Activated naive CD4-positive, alpha-beta T cell treated with anti-CD3 and anti-CD28 coated beads, Interleukin-2, amount 50 U/mL, for 16 hours (primary cell): ENCODE data around the gene P3H3.

Experiments used
- DNase-seq: peaks from one replicate; pipeline ENCODE4 v3.0.0-alpha.2; 2020

The P3H3 gene

DNA sequence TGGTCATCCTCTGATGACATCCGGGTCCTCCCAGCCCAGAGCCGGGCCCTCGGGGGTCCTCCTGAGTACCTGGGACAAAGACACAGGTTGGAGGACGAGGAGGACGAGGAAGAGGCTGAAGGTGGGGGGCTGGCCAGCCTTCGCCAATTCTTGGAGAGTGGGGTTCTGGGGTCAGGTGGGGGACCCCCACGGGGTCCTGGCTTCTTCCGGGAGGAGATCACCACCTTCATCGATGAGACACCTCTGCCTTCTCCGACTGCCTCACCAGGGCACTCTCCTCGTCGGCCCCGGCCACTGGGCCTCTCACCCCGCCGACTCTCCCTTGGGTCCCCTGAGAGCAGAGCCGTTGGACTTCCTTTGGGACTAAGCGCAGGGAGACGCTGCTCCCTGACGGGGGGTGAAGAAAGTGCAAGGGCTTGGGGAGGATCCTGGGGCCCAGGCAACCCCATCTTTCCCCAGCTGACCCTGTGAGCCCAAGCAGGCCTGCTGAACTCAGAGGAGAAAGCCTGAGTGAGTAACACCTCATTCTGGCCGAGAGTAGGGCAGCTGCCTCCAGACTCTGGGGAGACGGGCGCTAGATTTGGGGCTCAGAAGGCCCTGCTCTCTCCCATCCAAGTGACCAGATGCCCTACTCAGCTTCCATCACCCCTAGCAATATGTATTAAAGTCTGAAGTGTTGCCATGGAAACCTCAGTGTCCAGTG, 1.3 kb upstream of the P3H3 start:
- DNase-seq, result no peak

DNA sequence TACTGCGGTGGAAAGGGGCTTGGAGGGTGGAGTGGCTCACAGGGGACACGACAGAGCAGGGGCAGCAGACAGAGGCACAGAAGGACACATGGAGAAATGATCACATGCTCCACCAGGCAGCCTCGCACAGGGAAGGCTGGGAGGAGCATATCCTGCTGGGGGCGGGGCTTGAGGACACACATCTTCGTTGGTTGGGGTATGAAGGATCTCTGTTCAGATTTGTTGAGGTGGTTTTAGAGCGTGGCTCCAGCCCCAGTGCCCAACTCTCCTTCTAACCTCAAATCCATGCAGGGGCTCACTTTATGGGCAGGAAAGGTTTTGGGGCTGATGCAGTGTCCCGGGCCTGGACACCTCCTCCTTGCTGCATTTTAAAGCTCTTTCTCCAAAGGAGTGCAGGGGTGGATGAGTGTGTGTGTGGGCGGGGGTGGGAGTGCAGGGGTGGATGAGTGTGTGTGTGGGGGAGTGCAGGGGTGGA, 733 bp upstream of the P3H3 start:
- peak; percentile 55 for DNase-seq

DNA sequence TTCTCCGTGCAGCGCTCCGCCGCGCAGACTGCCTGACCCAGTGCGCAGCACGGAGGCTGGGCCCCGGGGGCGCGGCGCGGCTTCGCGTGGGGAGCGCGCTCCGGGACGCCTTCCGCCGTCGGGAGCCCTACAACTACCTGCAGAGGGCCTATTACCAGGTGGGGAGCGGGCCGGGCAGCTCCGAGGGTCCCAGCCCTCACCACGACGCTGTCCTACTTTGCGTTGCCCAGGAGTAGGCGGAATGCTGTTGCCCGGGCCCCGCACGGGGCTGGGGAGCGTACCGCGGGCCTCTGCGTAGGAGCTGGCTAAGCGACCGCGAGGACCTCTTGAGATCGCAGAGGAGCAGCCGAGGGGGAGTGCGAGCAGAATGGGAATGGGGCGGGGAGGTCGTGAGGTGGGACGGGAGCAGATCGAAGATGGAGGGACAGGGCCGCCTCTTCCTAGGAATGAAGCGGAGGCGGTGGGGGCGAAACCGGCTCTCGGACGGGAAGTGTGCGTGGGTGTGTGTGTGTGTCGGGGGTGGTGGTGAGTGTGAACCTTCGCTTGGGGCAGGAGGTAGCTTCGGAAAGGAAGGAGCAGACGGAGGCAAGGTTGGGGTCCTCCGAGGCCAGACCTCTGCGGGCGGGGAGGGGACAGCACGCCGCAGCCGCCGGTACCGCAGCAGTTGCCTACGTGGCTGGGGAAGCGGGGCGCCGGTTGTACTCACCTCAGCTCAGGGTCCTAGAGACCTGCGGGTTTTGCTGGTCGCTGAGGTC, 751 bp downstream of the P3H3 start:
- DNase-seq, result peak; percentile 56

- DNase-seq, result no peak
Observed at GRCh38 chr12:6829536-6830220, 1.5 kb downstream of the P3H3 start.

DNA sequence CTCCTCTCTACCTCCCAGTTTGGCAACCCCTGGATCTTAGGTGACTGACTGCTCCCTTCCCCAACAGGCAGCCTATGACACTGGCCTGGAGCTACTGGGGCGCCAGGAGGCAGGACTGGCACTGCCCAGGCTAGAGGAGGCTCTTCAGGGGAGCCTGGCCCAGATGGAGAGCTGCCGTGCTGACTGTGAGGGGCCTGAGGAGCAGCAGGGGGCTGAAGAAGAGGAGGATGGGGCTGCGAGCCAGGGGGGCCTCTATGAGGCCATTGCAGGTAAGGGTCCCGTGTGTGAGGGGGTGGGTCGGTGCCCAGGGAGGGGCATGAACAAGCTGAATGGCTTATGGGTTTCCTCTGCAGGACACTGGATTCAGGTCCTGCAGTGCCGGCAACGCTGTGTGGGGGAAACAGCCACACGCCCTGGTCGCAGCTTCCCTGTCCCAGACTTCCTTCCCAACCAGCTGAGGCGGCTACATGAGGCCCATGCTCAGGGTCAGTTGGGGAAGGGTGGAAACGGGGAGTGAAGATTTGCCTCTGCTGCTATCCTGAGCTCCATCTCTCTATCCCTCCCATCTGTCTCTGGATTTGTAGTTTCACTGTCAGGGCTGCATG, 2.2 kb downstream of the P3H3 start:
- DNase-seq, result no peak

GRCh38 chr12:6830999-6831398, 2.8 kb downstream of the P3H3 start:
- DNase-seq, result no peak

GRCh38 chr12:6831450-6831995, 3.3 kb downstream of the P3H3 start:
- DNase-seq, result no peak

DNA sequence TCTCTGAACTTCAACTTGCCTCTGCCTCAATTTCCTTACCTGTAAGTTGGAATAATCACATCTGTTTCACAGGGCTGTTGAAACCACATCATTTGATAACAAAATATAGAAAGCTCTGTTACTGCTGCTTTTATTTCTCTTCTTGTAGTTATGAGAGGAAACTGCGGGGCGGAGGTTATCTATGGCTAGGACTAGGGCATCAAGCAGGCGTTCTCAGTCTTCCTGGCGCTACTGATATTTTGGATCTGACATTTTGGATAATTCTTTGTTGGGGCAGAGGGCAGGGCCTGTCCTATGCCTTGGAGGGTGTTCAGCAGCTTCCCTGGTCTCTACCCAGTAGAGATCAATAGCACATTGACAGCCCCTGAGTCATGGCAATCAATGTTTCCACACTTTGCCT, 3.9 kb downstream of the P3H3 start:
- no peak for DNase-seq

DNA sequence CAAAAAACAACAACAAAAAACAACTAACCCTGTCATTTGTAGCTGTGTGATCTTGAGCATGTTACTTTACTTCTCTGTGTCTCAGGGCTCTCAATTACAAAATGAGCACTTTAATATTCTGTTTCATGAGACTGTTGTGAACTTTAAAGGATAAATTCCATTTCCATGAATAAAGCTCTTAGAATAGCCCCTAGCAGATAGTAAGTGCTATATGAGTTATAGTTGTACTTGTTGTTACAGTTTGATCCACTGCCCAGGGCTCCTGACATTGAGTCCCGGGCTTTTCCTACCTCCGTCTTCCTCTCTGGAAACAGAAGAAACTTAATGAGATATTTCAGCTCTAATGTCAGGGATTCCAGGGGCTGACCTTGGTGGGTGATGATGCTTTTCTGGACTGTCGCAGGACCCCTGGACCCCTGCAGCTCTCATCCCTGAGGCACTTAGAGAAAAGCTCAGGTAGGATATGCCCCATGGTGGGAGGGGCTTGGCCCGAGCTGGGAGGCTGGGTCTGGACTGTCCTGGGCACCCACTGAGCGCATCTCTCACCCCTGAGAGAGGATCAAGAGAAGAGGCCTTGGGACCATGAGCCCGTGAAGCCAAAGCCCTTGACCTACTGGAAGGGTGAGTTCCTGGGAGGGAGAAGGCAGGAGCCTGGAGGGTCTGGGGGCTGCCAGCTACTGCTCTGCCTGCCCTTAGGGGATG, 5.1 kb downstream of the P3H3 start:
- no peak for DNase-seq

DNA sequence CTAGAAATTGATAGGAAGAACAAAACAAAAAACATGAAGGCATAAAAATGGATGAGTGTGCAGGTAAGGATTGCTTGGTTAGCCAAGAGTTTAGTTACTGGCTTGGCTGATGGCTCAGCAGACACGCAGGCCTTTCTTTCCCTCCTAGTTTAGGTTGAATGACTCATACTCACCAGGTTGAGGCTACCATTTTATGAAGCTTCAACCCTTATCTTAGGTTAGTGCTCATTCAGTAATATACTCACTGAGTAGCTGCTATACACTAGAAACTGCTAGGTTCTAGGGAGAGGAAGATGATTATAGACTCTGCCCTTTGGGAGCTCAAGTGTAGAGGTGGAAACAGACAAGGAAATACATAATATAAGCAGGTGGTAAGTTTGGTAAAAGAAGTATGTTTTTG, 6.0 kb downstream of the P3H3 start:
- DNase-seq, result no peak

GRCh38 chr12:6834873-6835272, 6.7 kb downstream of the P3H3 start:
- DNase-seq, result no peak

GRCh38 chr12:6836851-6837250, 8.6 kb downstream of the P3H3 start:
- no peak for DNase-seq

DNA sequence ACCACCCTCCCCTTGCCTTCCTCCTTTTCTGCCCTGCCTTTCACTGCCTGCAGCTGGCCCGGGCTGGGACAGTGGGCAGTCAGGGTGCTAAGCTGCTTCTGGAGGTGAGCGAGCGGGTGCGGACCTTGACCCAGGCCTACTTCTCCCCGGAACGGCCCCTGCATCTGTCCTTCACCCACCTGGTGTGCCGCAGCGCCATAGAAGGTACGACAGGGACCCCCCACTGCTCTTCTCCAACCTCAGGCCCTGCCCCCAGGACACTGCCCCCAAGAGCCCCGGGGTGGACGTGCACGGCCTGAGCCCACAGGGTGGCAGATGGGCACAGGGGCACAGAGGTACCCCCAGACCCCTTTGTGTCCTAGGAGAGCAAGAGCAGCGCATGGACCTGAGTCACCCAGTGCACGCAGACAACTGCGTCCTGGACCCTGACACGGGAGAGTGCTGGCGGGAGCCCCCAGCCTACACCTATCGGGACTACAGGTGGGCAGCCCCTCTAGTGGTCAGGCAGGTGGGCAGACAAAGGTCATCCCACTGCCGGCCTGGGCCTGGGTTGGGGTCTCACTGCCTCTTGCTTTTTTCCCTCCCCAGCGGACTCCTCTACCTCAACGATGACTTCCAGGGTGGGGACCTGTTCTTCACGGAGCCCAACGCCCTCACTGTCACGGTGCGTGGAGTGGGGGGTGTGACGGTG, 9.3 kb downstream of the P3H3 start:
- no peak for DNase-seq

GRCh38 chr12:6838854-6839253, 10.6 kb downstream of the P3H3 start:
- no peak for DNase-seq

- DNase-seq, result no peak
Observed at GRCh38 chr12:6839482-6840201, 11.4 kb downstream of the P3H3 start.

- DNase-seq, result no peak
Observed at GRCh38 chr12:6840330-6840729, 12.1 kb downstream of the P3H3 start.

DNA sequence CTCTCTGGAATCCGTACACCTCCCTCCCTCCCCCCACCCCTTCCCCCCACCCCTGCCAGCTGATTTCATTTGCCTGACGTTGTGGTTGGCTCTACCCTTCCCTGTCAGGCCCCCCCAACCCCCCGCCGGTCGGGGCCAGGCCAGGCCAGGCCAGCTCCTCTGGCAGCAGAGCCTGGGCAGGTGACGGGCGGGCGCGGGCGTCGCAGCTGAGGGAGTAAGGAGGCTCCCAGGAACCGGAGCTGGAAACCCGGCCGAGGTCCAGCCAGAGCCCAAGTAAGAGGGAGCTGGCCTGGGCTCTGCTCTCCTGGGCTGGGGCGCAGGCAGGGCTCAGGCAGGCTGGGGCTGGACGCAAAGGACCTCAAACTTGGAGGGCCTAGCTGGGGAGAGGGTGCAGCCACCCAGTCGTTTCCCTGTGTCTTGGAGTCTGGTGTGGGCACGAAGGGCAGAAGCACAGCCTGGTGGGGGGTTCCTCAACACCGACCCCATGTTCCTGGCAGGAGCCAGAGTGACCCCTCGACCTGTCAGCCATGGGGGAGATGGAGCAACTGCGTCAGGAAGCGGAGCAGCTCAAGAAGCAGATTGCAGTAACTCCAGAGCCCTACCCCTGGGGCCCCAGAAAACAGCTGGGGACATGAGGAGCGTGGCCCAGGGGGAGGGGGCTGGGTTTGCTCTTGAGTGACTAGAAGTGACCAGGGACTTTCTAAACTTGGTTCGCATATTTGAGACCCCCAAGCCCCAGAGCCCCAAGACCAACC, 12.7 kb downstream of the P3H3 start, which contains the start of gene GNB3:
GNB3 (plus strand) TSS at position 165 of the 755 bp plus-strand sequence; CDS start at position 528, 363 bp downstream.
- no peak for DNase-seq

- no peak for DNase-seq
Observed at GRCh38 chr12:6842075-6842474, 13.9 kb downstream of the P3H3 start.

DNA sequence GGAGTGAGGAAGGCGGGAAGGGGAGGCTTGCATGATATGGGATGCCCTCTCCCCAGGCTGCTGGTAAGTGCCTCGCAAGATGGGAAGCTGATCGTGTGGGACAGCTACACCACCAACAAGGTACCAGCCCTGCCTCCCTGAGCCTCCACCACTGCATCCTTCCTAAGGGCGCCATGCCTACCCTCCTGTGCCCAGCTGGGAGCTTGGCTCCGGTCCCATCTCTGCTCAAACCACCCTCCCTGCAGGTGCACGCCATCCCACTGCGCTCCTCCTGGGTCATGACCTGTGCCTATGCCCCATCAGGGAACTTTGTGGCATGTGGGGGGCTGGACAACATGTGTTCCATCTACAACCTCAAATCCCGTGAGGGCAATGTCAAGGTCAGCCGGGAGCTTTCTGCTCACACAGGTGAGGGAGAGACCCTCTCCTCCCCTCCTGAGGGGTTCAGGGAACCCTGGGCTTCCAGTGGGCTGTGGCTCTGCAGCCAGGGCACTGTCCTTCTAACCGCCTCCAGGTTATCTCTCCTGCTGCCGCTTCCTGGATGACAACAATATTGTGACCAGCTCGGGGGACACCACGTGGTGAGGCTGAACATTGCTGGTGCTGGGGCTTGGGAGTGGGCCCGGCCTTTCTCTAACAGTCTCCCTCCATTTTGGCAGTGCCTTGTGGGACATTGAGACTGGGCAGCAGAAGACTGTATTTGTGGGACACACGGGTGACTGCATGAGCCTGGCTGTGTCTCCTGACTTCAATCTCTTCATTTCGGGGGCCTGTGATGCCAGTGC, 15.1 kb downstream of the P3H3 start:
- DNase-seq, result no peak
